HG02973 (cell line): ENCODE results near the gene LRMDA.
"Not testable (repeated sequence)": the region's sequence is repeated elsewhere in the genome, so short reads cannot be mapped to it uniquely, and the experiment has no call there.

Experiments used
- ATAC-seq: cut with Tn5 transposase; IDR thresholded peaks from one replicate; pipeline ENCODE4 v1.9.1; 2021; ENCODE audit warnings: moderate library complexity; ENCODE audit not compliant: unreplicated experiment

LRMDA gene

GRCh38 chr10:75605795-75606194, 174.4 kb downstream of the LRMDA start:
- ATAC-seq = not testable (repeated sequence)

DNA sequence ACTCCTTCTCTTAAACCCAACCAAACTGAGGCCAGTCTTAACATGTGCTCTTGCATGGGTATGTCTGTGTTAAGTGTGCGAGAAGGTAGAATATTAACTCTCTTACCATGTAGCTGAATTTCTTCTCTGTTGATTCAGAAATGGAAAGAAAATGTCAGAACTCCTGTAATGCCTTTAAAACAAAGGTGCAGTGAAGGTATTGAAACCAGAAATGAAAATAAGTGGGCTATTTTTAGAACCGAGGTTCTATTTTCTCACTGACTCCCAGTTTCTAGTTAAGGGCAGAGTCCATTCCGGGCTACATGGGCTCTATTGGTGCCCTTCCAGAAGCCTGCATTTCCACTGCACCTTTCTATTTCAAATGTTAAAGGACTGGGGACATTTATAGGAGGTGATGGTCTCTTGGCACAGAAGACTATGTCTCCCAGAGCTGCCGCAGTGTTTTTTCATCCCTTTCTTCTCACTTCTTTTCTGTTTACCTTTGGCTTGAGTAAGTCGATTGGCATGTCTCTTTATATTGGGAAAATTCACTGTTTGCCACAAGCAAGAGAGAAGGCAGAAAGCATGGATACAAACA, 174.9 kb downstream of the LRMDA start:
- peak; percentile 71 for ATAC-seq

DNA sequence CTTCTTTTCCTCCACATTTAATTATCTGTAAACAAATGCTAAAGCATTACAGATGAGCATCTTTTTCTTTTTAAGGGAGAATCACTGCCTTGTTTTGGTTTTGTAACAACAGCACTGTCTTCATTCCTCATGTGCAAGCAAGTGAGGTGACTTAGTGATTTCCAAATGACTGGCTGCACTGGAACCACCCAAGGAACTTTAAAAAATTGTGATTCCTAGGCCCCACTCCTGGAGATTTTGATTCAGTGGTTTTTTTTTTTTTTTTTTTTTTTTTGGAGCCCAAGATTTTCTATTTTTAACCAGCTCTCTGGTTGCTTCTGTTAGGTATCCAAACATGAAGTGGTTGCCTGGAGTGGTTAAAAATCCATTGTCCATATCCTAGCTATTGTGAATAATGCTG, 176.2 kb downstream of the LRMDA start:
- no peak for ATAC-seq

DNA sequence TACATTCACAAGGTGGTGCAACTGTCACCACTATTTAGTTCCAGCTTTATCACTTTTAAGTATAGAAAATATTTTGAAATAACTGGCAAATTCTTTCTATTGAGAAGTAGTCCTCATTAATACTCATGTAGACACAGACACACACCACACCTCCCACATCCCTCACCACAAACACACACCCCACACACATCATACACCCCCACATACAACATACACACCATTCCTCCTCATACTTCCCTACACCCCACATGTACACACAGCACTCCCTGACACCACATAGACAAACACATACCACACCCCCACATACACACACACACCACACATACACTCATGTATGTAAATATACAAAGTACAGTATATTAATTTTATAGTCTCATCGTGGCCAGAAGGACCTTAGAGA, 178.8 kb downstream of the LRMDA start:
- ATAC-seq = no peak

DNA sequence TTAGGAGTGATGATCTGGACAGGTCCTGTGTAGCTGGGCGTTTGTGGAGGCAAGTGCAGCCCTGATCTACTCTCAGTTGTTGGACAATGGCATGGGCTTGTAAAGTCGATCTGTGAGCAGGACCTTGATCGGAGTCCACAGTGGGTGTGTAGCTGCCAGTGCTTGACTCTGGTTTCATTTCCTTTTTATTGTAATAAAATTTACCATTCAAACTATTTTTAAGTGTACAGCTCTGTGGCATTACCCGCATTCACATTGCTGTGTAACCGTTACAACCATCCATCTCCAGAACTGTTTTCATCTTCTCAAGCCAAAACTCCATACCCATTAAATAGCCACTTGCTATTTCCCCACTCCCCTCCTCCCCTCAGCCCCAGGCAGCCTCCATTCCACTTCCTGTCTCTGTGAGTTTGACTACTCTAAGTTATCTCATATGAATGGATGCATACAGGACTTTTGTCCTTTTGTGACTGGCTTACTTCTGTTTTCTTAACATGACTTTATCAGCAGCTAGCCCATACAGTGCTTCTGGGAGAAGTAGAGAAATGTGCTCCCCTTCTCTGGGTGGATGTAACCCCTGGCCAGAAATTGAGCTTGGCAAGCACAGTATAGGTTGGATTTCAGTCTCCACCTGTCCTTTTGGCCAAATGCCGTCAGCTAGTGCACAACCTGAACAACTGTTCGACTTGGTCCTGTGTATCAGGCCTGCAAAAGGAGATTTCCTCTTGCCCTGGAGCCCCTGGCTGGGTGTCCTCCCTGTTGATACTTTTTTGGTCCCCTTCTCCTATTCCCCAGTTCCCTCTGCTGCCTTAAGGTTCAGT, 180.0 kb downstream of the LRMDA start:
- no peak for ATAC-seq

DNA sequence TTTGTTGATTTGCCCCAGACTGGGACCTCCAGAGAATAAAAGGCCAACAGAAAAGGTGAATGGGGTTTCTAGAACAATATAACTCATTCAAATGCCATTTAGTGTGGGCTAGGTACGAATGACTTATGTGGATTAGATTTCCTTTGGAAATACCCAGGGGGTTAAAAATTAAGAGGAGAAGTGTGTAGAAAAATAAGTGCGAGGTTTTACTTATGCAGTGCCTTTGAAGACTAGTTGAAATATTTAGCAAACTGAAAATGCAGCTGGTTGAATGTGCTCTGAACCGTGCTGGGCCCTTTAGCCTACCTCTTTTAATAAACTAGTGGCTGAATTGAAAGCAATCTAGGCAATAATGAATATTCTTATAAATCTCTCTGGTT, 180.6 kb downstream of the LRMDA start:
- ATAC-seq = no peak

GRCh38 chr10:75612904-75613684, 181.7 kb downstream of the LRMDA start:
- no peak for ATAC-seq

DNA sequence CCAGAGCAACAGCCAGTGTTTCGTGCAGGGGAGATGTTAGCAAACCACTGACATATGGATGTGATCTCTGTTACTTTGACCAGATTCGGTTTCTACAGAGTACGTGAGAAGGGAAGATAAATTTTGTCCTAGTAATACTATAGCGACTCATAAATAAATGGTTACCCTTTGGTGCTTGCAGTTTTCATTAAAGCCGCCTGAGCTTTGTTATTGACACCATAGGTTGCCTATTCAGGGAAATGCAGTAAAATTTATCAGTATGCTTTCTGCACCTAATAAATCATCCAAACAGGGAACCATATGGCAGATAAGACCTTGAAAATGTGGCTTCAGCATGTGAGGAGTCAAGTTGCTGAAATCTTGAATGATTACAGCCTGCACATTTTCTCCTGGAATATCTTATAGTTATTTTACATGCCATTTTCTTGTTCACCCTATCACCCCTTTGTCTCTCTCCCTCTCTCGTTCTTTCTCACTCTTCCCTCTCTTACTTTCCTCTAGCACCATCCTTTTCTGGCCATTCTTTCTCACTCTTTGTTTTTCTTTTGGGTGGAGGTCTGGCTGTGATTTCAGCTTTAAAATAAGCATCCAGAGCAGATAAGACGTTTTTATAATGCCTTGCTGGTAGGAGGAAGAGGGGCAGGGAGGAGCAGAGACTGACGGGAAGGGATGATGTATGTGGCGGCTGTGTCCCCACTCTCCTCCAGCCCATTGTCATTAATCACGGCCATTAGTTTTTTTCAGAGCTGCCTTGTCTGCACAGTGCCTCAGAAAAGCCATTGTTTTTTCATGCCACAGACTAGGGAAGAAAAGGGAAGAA, 182.5 kb downstream of the LRMDA start:
- peak; percentile 59 for ATAC-seq

DNA sequence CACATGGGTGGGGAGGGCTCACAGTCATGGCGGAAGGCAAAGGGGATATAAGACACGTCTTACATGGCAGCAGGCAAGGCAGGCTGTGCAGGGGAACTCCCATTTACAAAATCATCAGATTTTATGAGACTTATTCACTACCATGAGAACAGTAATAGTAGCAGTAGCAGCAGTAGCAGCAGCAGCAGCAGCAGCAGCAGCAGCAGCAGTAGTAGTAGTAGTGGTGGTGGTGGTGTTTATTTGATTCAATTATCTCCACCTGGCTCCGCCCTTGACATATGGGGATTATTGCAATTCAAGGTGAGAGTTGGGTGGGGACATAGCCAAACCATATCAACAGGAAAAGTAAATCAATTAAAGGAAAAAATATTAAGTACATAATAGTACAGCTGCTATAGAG, 184.7 kb downstream of the LRMDA start:
- no peak for ATAC-seq

GRCh38 chr10:75616874-75617478, 185.6 kb downstream of the LRMDA start:
- no peak for ATAC-seq

- no peak for ATAC-seq
Measured at GRCh38 chr10:75617485-75618155, 186.2 kb downstream of the LRMDA start.

DNA sequence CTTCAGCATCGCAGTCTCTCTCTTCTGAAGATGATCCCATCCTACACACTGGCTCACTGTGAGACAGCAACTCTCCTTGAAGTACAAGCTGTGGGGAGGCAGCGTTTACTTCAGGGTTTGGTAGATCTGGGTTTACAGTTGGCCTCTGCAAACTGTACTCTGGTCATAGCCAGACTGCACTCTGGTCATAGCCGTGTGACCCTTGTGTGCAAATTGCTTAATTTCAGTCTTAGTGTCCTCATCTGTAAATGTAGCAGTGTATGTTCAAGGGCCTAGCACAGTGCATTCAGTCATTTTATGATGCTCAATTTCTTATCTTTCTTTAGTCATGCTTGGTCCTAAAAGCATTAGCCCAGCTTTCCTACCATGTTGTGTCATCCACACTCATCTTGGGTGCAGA, 188.2 kb downstream of the LRMDA start:
- ATAC-seq = no peak

GRCh38 chr10:75620356-75620755, 188.9 kb downstream of the LRMDA start:
- ATAC-seq = no peak

DNA sequence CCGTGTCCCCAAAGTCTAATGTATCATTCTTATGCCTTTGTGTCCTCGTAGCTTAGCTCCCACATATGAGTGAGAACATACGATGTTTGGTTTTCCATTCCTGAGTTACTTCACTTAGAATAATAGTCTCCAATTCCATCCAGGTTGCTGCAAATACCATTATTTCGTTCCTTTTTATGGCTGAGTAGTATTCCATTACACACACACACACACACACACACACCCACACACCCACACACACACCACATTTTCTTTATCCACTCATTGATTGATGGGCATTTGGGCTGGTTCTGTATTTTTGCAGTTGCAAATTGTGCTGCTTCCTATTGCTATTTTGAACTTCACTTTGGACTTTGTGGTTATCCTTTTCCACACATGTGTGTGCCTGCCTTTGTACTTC, 189.6 kb downstream of the LRMDA start:
- not testable (repeated sequence) for ATAC-seq

DNA sequence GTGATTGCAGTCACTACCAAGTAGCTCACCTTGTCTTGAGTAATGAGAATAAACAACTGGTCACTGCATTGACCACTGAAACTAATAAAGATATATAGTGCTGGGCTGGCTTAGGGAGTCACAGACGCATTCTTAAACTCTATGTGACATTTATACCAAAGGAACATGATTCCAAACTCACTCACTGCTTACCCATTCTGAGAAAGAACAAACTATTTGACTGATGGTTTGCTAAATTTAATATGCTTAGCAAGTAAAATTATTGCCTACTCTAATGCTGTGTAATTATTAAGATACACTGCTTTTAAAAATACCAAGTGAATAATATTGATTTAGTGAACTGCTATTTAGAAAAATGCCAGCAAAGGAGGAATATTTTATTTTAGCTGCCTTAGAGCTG, 191.1 kb downstream of the LRMDA start:
- ATAC-seq = no peak

GRCh38 chr10:75623310-75624093, 192.1 kb downstream of the LRMDA start:
- ATAC-seq = no peak

- ATAC-seq = no peak
Measured at GRCh38 chr10:75624638-75625037, 193.2 kb downstream of the LRMDA start.

DNA sequence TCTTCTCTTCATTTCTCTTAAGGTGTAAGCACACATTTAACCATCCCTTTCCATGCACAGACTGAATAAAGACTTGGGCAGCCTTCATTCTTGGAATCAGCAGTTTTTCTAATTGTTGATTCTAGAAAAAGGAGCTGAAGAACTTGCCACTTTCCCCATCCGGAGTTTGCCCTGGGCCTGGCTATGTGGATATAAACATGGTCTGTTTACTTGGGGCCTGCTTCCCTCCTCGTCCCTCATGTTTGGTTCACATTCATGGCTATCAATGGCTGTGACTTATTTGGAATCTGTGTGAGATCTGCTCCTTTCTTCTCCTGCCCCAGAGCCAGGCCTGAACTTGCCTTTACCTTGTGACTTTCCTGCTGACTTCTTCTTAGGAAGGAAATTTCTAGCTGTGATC, 199.3 kb downstream of the LRMDA start:
- no peak for ATAC-seq

DNA sequence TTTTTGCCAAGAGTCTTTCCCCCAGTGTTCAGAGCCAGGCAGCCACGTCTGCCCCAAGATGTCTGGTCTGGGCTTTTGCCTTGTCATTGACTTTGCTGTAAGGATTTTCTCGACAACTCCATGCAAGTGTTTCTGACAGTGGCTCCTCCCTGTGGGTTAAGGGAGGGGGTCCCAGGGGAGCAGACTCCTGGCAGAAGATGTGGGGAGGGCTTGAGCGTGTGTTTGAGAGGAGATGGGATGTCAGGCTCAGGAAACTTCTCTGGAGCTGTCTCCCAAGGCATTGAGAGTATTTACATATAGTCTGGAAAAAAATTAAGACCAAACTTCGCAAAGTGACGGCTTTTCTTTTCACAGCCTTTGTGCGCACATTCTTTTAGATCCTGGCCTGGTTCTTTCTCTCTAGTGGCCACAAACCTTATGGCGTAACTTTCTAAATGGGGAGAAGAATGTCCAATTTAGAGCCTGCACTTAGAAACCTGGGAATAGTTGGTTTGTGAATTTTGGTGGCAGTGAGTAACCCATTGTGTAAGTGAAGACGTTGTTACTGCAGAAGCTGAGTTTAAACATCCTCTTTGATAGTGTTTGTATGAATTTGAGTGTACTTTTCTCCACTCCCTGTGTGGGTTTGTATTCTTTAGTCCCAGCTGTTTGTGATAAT, 201.5 kb downstream of the LRMDA start:
- no peak for ATAC-seq
